Measurements from ENCODE around the gene KIF7. TPM values are rescaled to one million over a fixed set of nuclear protein-coding genes. Genes with fewer than 3 reads are reported as not detected.

Gene KIF7
- total and polyA plus RNA-seq, 10 of the 15 experiments (the other 5 are each of a cell fraction or from before 2014, with no cell fraction given): 0.01 to 0.36 (median 0.10) TPM; not detected in 2

GRCh38 chr15:89690276-89691218 is 35.3 kb upstream of the KIF7 start, which contains the start of the genes PEX11A and WDR93:
TSS of gene PEX11A (minus strand) at chr15:89690754. CDS start at chr15:89690632, 122 bp downstream.
TSS of gene WDR93 (plus strand) at chr15:89690811. CDS start at chr15:89701747, 10,936 bp downstream.
- ChIA-PET SMC1A (ENCODE audit: uncharacterized antibody, unreplicated experiment) (no interaction called here), POLR2A (no interaction called here), RAD21 (ENCODE audit: unreplicated experiment) (no interaction called here), CTCF (no interaction called here)
- H3K36me3 ChIP-seq (ENCODE audit: control insufficient read depth in 2 of 2, insufficient read depth in 2 of 2, low read length in 1 of 2): no peaks in the 10 kb centered on the region
- in situ Hi-C loops (cut with MboI) (no loop called here), intact Hi-C loops (cut with micrococcal nuclease; ENCODE audit: unreplicated experiment) (no loop called here)
- no peak within 1 kb of the TSS for H3K27ac ChIP-seq (ENCODE audit: control insufficient read depth, insufficient read depth)
- peak within 1 kb of the TSS; percentile 49 for H3K9ac ChIP-seq (ENCODE audit: control insufficient read depth, insufficient read depth, low read length)
- FAIRE-seq (no peak), ATAC-seq (peak; percentile 96), DNase-seq (ENCODE audit: low read depth, low spot score) (peak; percentile 27)
- H3K4me2 ChIP-seq (ENCODE audit: control insufficient read depth, insufficient read depth): peak within 1 kb of the TSS; percentile 78
- H3K9me3 ChIP-seq (replicated peaks; ENCODE audit: control insufficient read depth, insufficient read depth, low read length): no peaks in the 10 kb centered on the region
- TSS peak; percentile 85 for BruUV-seq (replicated peaks)
- H4K20me1 ChIP-seq (ENCODE audit: control insufficient read depth, insufficient read depth): no peaks in the 10 kb centered on the region
- no peaks in the 10 kb centered on the region; a peak in 1 of 4 replicates for H3K27me3 ChIP-seq (replicated peaks in 1 of 2; ENCODE audit: control insufficient read depth in 2 of 2, insufficient read depth in 2 of 2, low read length in 1 of 2)
- H3K4me1 ChIP-seq (ENCODE audit: control insufficient read depth, insufficient read depth, low read length): no peaks in the 10 kb centered on the region
- peak within 1 kb of the TSS; percentile 99 for H2AFZ ChIP-seq (ENCODE audit: control insufficient read depth, low read depth, low read length)
- H3K4me3 ChIP-seq: peak within 1 kb of the TSS; percentile 95
- WGBS (ENCODE audit: insufficient coverage, insufficient replicate concordance, low lambda C conversion rate, missing lambda C conversion rate): 1% methylated on average over 53 of the region's 60 CpGs
- no peaks in the 10 kb centered on the region for H3K79me2 ChIP-seq (ENCODE audit: control insufficient read depth, insufficient read depth, low read length)
- peak; percentile 47; the same call in 1 of the 2 replicates for TF ChIP-seq NBN (IDR thresholded peaks at IDR 0.05)
- TF ChIP-seq ZBTB40 (IDR thresholded peaks at IDR 0.05; ENCODE audit: borderline replicate concordance): peak; percentile 92
- no peak for TF ChIP-seq NFXL1 (IDR thresholded peaks at IDR 0.05; ENCODE audit: borderline replicate concordance)
- peak; percentile 39; the same call in 1 of the 2 replicates for TF ChIP-seq NKRF (conservative IDR thresholded peaks at IDR 0.05)
- TF ChIP-seq BHLHE40 (IDR thresholded peaks at IDR 0.05; ENCODE audit: borderline replicate concordance in 1 of 2, low read depth in 2 of 2, low read length in 1 of 2): peak in 1 of 2 experiments; percentile 75; a peak in 2 of 4 replicates
- peak; percentile 45; the same call in 1 of the 2 replicates for TF ChIP-seq RB1 (IDR thresholded peaks at IDR 0.05; ENCODE audit: borderline replicate concordance)
- TF ChIP-seq MXI1 (IDR thresholded peaks at IDR 0.05; ENCODE audit: low read depth, low read length): peak; percentile 44; the same call in 1 of the 2 replicates
- TF ChIP-seq MEF2B (IDR thresholded peaks at IDR 0.05; ENCODE audit: partially characterized antibody, poor library complexity, severe bottlenecking): peak; percentile 97
- no peak for TF ChIP-seq CBFB (IDR thresholded peaks at IDR 0.05; ENCODE audit: low read depth)
- TF ChIP-seq SMARCA5 (IDR thresholded peaks at IDR 0.05): 0 out of 2 replicates have a peak, but pooled peaks have one; percentile 65
- 0 out of 2 replicates have a peak, but pooled peaks have one; percentile 12 for TF ChIP-seq ZBTB11 (CRISPR knock-in tag; IDR thresholded peaks at IDR 0.05)
- TF ChIP-seq HDGF (IDR thresholded peaks at IDR 0.05): 0 out of 2 replicates have a peak, but pooled peaks have one; percentile 17
- TF ChIP-seq GABPA (IDR thresholded peaks at IDR 0.05; ENCODE audit: low read depth): peak; percentile 91

Data from GM12878 (cell line).